ENCODE measurements around the gene KIF23. TPM values are rescaled to one million over a fixed set of nuclear protein-coding genes. Genes with fewer than 3 reads are reported as not detected.

KIF23 gene
- polyA plus RNA-seq, 3 donors = 1.5 to 8.1 (median 1.8) TPM

GRCh38 chr15:69384626-69385598, 29.2 kb upstream of the KIF23 start:
- no peak for DNase-seq
- no peaks in the 10 kb centered on the region for H4K20me1 ChIP-seq (ENCODE audit: insufficient read depth, low read length)
- no peak overlapping the region for H3K27ac ChIP-seq (ENCODE audit: low read depth in 1 of 2, low read length in 2 of 2)
- Mint-ChIP-seq H3K4me1 (no peaks in the 10 kb centered on the region), H3K36me3 (no peaks in the 10 kb centered on the region), H3K9me3 (no peaks in the 10 kb centered on the region), H3K27me3 (ENCODE audit: low read depth in 3 of 3) (peaks cover 0 to 3% (median 0%) of the 10 kb centered on the region in 3 donors), H3K4me3 (no peak overlapping the region), H3K27ac (no peak overlapping the region)
- H3K9me3 ChIP-seq (replicated peaks in 1 of 2; ENCODE audit: control insufficient read depth in 1 of 2, insufficient read depth in 1 of 2, low read length in 2 of 2) = no peaks in the 10 kb centered on the region
- H3K36me3 ChIP-seq (replicated peaks in 1 of 2; ENCODE audit: control insufficient read depth in 1 of 2, insufficient read depth in 2 of 2, low read length in 2 of 2) = no peaks in the 10 kb centered on the region
- H3K27me3 ChIP-seq (ENCODE audit: control insufficient read depth in 2 of 2, insufficient read depth in 2 of 2, low read length in 2 of 2) = no peaks in the 10 kb centered on the region
- no peaks in the 10 kb centered on the region for H3K79me2 ChIP-seq (ENCODE audit: insufficient read depth, low read length)
- H2AFZ ChIP-seq (ENCODE audit: insufficient read depth, low read depth, low read length, poor library complexity, severe bottlenecking) = no peak overlapping the region
- H3K4me1 ChIP-seq (ENCODE audit: control insufficient read depth in 1 of 2, insufficient read depth in 2 of 2, low read length in 2 of 2) = no peaks in the 10 kb centered on the region
- H3K4me2 ChIP-seq (replicated peaks; ENCODE audit: extremely low read depth, low read length, poor library complexity, severe bottlenecking) = no peak overlapping the region
- no peak overlapping the region for H3K9ac ChIP-seq (ENCODE audit: insufficient read depth, low read length, poor library complexity, severe bottlenecking)
- intact Hi-C loops (cut with micrococcal nuclease) = no loop called here
- TF ChIP-seq CTCF (IDR thresholded peaks at IDR 0.05) = no peak
- whole genome bisulfite sequencing (ENCODE audit: insufficient coverage) = 95% methylated on average over 10 of the region's 12 CpGs
- no peak overlapping the region for H3K4me3 ChIP-seq (replicated peaks in 1 of 3; ENCODE audit: low read depth in 2 of 3, low read length in 3 of 3)

- no peak overlapping the region for H3K9ac ChIP-seq (ENCODE audit: insufficient read depth, low read length, poor library complexity, severe bottlenecking)
- Mint-ChIP-seq H3K4me3 (no peak overlapping the region), H3K27ac (no peak overlapping the region), H3K4me1 (no peaks in the 10 kb centered on the region), H3K9me3 (no peaks in the 10 kb centered on the region), H3K27me3 (ENCODE audit: low read depth in 3 of 3) (peaks cover 0 to 3% (median 0%) of the 10 kb centered on the region in 3 donors), H3K36me3 (no peaks in the 10 kb centered on the region)
- H3K79me2 ChIP-seq (ENCODE audit: insufficient read depth, low read length) = no peaks in the 10 kb centered on the region
- no peak for DNase-seq
- no peaks in the 10 kb centered on the region for H3K27me3 ChIP-seq (ENCODE audit: control insufficient read depth in 2 of 2, insufficient read depth in 2 of 2, low read length in 2 of 2)
- no peaks in the 10 kb centered on the region for H3K36me3 ChIP-seq (replicated peaks in 1 of 2; ENCODE audit: control insufficient read depth in 1 of 2, insufficient read depth in 2 of 2, low read length in 2 of 2)
- WGBS (ENCODE audit: insufficient coverage) = 100% methylated on average over 2 of the region's 2 CpGs
- intact Hi-C loops (cut with micrococcal nuclease) = no loop called here
- no peak overlapping the region for H2AFZ ChIP-seq (ENCODE audit: insufficient read depth, low read depth, low read length, poor library complexity, severe bottlenecking)
- no peak overlapping the region for H3K4me2 ChIP-seq (replicated peaks; ENCODE audit: extremely low read depth, low read length, poor library complexity, severe bottlenecking)
- H3K4me1 ChIP-seq (ENCODE audit: control insufficient read depth in 1 of 2, insufficient read depth in 2 of 2, low read length in 2 of 2) = no peaks in the 10 kb centered on the region
- H3K4me3 ChIP-seq (replicated peaks in 1 of 3; ENCODE audit: low read depth in 2 of 3, low read length in 3 of 3) = no peak overlapping the region
- TF ChIP-seq CTCF (IDR thresholded peaks at IDR 0.05) = no peak
- no peaks in the 10 kb centered on the region for H3K9me3 ChIP-seq (replicated peaks in 1 of 2; ENCODE audit: control insufficient read depth in 1 of 2, insufficient read depth in 1 of 2, low read length in 2 of 2)
- H4K20me1 ChIP-seq (ENCODE audit: insufficient read depth, low read length) = no peaks in the 10 kb centered on the region
- no peak overlapping the region for H3K27ac ChIP-seq (ENCODE audit: low read depth in 1 of 2, low read length in 2 of 2)
Observed at GRCh38 chr15:69385831-69386230, 28.3 kb upstream of the KIF23 start.
